HS-5 (cell line): ENCODE measurements around the gene TSPAN9.

Experiments used
- DNase-seq: peaks from one replicate; pipeline ENCODE4 v3.0.0-alpha.2; 2012; ENCODE audit warnings: low read depth

Gene TSPAN9

GRCh38 chr12:3275171-3276041 lies 198.2 kb downstream of the TSPAN9 start:
- DNase-seq = peak; percentile 15

GRCh38 chr12:3276226-3276625 lies 199.0 kb downstream of the TSPAN9 start:
- DNase-seq = no peak

- DNase-seq = no peak
Observed at GRCh38 chr12:3277306-3277943, 200.2 kb downstream of the TSPAN9 start.

GRCh38 chr12:3278681-3279414 lies 201.7 kb downstream of the TSPAN9 start:
- no peak for DNase-seq

- no peak for DNase-seq
Observed at GRCh38 chr12:3279415-3279780, 202.2 kb downstream of the TSPAN9 start.

- DNase-seq = no peak
Observed at GRCh38 chr12:3279832-3280231, 202.7 kb downstream of the TSPAN9 start.

- DNase-seq = no peak
Observed at GRCh38 chr12:3280967-3281366, 203.8 kb downstream of the TSPAN9 start.

- no peak for DNase-seq
Observed at GRCh38 chr12:3281588-3282383, 204.6 kb downstream of the TSPAN9 start.

- DNase-seq = no peak
Observed at GRCh38 chr12:3282384-3282670, 205.1 kb downstream of the TSPAN9 start.

GRCh38 chr12:3283137-3283680 lies 206.0 kb downstream of the TSPAN9 start:
- no peak for DNase-seq

- DNase-seq = no peak
Observed at GRCh38 chr12:3284405-3284804, 207.2 kb downstream of the TSPAN9 start.

GRCh38 chr12:3285570-3285969 lies 208.4 kb downstream of the TSPAN9 start:
- no peak for DNase-seq

GRCh38 chr12:3288690-3289089 lies 211.5 kb downstream of the TSPAN9 start:
- DNase-seq = no peak

- DNase-seq = no peak
Observed at GRCh38 chr12:3289702-3290101, 212.5 kb downstream of the TSPAN9 start.

GRCh38 chr12:3291939-3292338 lies 214.8 kb downstream of the TSPAN9 start:
- DNase-seq = no peak

- no peak for DNase-seq
Observed at GRCh38 chr12:3292677-3293412, 215.7 kb downstream of the TSPAN9 start.

GRCh38 chr12:3293446-3294161 lies 216.4 kb downstream of the TSPAN9 start:
- DNase-seq = no peak

- DNase-seq = no peak
Observed at GRCh38 chr12:3294481-3294911, 217.3 kb downstream of the TSPAN9 start.

GRCh38 chr12:3295225-3295624 lies 218.0 kb downstream of the TSPAN9 start:
- DNase-seq = no peak

- DNase-seq = no peak
Observed at GRCh38 chr12:3295646-3296408, 218.6 kb downstream of the TSPAN9 start.
